GM12891 (cell line): ENCODE results near the gene MPC2.
"Not testable (repeated sequence)": the region's sequence is repeated elsewhere in the genome, so short reads cannot be mapped to it uniquely, and the experiment has no call there.

ENCODE experiments used
- PAX5 ChIP-seq: IDR thresholded peaks from 2 replicates; pipeline ENCODE4 v1.6.1; 2011; ENCODE audit warnings: low read length, moderate library complexity, mild to moderate bottlenecking; ENCODE audit not compliant: insufficient read depth, severe bottlenecking
- POLR2A ChIP-seq: IDR thresholded peaks from 2 replicates; pipeline ENCODE4 v1.6.1; 2011; ENCODE audit warnings: low read depth, low read length, control low read depth
- POLR2AphosphoS5 ChIP-seq: IDR thresholded peaks from 2 replicates; pipeline ENCODE4 v1.6.1; 2011; ENCODE audit warnings: low read depth, low read length, control low read depth
- POU2F2 ChIP-seq: IDR thresholded peaks from 2 replicates; pipeline ENCODE4 v1.6.1; 2011; ENCODE audit warnings: low read depth, mild to moderate bottlenecking, control low read depth, low read length, moderate library complexity
- SPI1 ChIP-seq: IDR thresholded peaks from 2 replicates; pipeline ENCODE4 v1.6.1; 2011; ENCODE audit warnings: low read depth, low read length, control low read depth
- TAF1 ChIP-seq: IDR thresholded peaks from 2 replicates; pipeline ENCODE4 v1.6.1; 2011; ENCODE audit warnings: low read depth, low read length, control low read depth

- not testable (repeated sequence) for TF ChIP-seq POLR2A, POLR2AphosphoS5, TAF1, SPI1, POU2F2, PAX5
Measured at GRCh38 chr1:167928919-167929318, 8.0 kb downstream of the MPC2 start.
